A673 (cell line): ENCODE results near the gene ZCCHC24. TPM values are rescaled to one million over a fixed set of nuclear protein-coding genes. Genes with fewer than 3 reads are reported as not detected.

Experiments
- BruUV-seq: library from RNA; stranded (reverse); fragments of 400-500 nt; replicated peaks from 2 replicates; lab custom pipeline; 2021; lab: Mats Ljungman, UMichigan
- CTCF ChIA-PET: fragments of 300-600 bp; sonication (Branson Sonifier 250); formaldehyde crosslinking; loops from one replicate; lab custom pipeline; 2022; ENCODE audit warnings: antibody characterized with exemption; lab: Charles Lee
- POLR2A ChIA-PET: fragments of 300-600 bp; sonication (Branson Sonifier 250); formaldehyde crosslinking; loops from one replicate; lab custom pipeline; 2022; ENCODE audit warnings: antibody characterized with exemption; ENCODE audit not compliant: low non-redundant PET; lab: Charles Lee
- DNase-seq: peaks from one replicate; pipeline ENCODE4 v3.0.0-alpha.2; 2015; ENCODE audit warnings: low spot score
- H3K27ac ChIP-seq: fragments of 200-600 bp; sonication (generic); 2 replicates; pipeline ENCODE4 v1.5.1; 2016; ENCODE audit warnings: mixed run types, low read depth, mild to moderate bottlenecking, mixed read lengths, antibody characterized with exemption, low read length; ENCODE audit not compliant: poor library complexity, severe bottlenecking
- H3K27me3 ChIP-seq: fragments of 200-600 bp; sonication (generic); replicated peaks from 2 replicates; pipeline ENCODE4 v1.6.1; 2017; ENCODE audit warnings: mixed run types, low read depth, mild to moderate bottlenecking, mixed read lengths, antibody characterized with exemption, low read length; ENCODE audit not compliant: insufficient read depth, poor library complexity
- H3K36me3 ChIP-seq: fragments of 200-600 bp; sonication (generic); 2 replicates; pipeline ENCODE4 v1.6.1; 2016; ENCODE audit warnings: mixed run types, mild to moderate bottlenecking, mixed read lengths, antibody characterized with exemption, low read length; ENCODE audit not compliant: insufficient read depth, poor library complexity, severe bottlenecking
- H3K4me1 ChIP-seq: fragments of 200-600 bp; sonication (generic); 2 replicates; pipeline ENCODE4 v1.6.1; 2017; ENCODE audit warnings: mixed run types, mild to moderate bottlenecking, mixed read lengths, antibody characterized with exemption, low read length; ENCODE audit not compliant: insufficient read depth, poor library complexity, severe bottlenecking
- H3K4me3 ChIP-seq: fragments of 200-600 bp; sonication (generic); 2 replicates; pipeline ENCODE4 v1.5.1; 2016; ENCODE audit warnings: low read depth, mixed run types, mild to moderate bottlenecking, mixed read lengths, low read length; ENCODE audit not compliant: poor library complexity, severe bottlenecking
- H3K9me3 ChIP-seq: fragments of 200-600 bp; sonication (generic); 2 replicates; pipeline ENCODE4 v1.6.1; 2016; ENCODE audit warnings: mixed run types, low read depth, mild to moderate bottlenecking, mixed read lengths, antibody characterized with exemption, low read length; ENCODE audit not compliant: poor library complexity, severe bottlenecking
- EZH2 ChIP-seq: fragments of 200-600 bp; sonication (generic); IDR thresholded peaks from 2 replicates; pipeline ENCODE4 v1.6.1; 2017; ENCODE audit warnings: borderline replicate concordance, low read depth, mild to moderate bottlenecking, mixed read lengths, antibody characterized with exemption, low read length; ENCODE audit not compliant: poor library complexity, severe bottlenecking
- intact Hi-C: fragments of 100-400 bp; cut with micrococcal nuclease; formaldehyde crosslinking; loops from one replicate; pipeline ENCODE4 v1.10.0; 2022; ENCODE audit not compliant: unreplicated experiment
- total RNA-seq: library from RNA; stranded (reverse); gene quantifications from 2 replicates; pipeline ENCODE4 v1.2.3, GENCODE V29; 2021
- TF ChIP-seq, protein P1 (sequence below): fragments of 300-800, 200-600 bp; sonication (generic); conservative IDR thresholded peaks from 2 replicates; pipeline ENCODE4 v1.5.1; 2017; ENCODE audit warnings: low read depth, mild to moderate bottlenecking, antibody characterized with exemption, low read length, moderate library complexity, mixed read lengths

Gene ZCCHC24
- total RNA-seq, 1 experiment from 2014 or later = 9.8 TPM

- TF ChIP-seq, protein P1, sequence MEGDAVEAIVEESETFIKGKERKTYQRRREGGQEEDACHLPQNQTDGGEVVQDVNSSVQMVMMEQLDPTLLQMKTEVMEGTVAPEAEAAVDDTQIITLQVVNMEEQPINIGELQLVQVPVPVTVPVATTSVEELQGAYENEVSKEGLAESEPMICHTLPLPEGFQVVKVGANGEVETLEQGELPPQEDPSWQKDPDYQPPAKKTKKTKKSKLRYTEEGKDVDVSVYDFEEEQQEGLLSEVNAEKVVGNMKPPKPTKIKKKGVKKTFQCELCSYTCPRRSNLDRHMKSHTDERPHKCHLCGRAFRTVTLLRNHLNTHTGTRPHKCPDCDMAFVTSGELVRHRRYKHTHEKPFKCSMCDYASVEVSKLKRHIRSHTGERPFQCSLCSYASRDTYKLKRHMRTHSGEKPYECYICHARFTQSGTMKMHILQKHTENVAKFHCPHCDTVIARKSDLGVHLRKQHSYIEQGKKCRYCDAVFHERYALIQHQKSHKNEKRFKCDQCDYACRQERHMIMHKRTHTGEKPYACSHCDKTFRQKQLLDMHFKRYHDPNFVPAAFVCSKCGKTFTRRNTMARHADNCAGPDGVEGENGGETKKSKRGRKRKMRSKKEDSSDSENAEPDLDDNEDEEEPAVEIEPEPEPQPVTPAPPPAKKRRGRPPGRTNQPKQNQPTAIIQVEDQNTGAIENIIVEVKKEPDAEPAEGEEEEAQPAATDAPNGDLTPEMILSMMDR = no peak
- no peak for TF ChIP-seq EZH2
- ChIA-PET POLR2A (no interaction called here), CTCF (no interaction called here)
- Histone ChIP-seq H3K36me3 (no peaks in the 10 kb centered on the region), H3K4me3 (no peak overlapping the region), H3K27me3 (no peaks in the 10 kb centered on the region), H3K27ac (no peak overlapping the region), H3K4me1 (peaks cover 7% of the 10 kb centered on the region), H3K9me3 (no peaks in the 10 kb centered on the region)
- no peak for DNase-seq
- intact Hi-C loops = no loop called here
- BruUV-seq = no TSS peak
Observed at GRCh38 chr10:79430936-79431335, 14.5 kb downstream of the ZCCHC24 start.

DNA sequence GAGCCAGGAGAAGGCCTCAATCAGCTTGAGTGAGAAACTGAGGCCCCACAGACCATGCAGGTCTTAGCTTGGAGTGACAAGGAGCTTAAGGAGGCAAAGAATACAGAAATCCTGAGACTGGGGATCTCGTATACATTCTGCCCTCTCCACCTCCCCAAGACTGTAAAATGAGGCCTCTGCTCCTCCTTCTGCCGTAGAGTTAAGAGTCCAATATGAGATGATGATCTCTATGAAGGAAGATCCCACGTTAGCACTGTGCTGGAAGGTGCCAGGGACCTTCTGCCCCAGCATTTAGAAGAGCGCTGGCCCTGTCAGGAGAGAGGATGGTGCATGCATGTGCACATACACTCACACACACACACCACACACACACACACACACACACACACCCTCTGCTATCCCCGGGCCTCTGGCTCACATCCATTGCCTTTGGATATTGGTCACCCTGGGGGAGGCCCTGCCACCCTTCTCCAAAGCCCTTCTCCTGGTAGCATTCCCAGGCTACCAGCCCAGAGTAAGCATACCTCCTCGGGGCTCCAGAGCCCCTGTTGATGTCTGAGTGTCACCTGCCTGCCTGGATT lies 15.0 kb downstream of the ZCCHC24 start:
- H3K4me1 ChIP-seq = peaks cover 7% of the 10 kb centered on the region
- no TSS peak for BruUV-seq
- H3K9me3 ChIP-seq = no peaks in the 10 kb centered on the region
- no peak overlapping the region for H3K27ac ChIP-seq
- POLR2A ChIA-PET = no interaction called here
- no peak for DNase-seq
- intact Hi-C loops = no loop called here
- no peak for TF ChIP-seq EZH2
- TF ChIP-seq, protein P1 = no peak
- H3K4me3 ChIP-seq = no peak overlapping the region
- no peaks in the 10 kb centered on the region for H3K27me3 ChIP-seq
- CTCF ChIA-PET = no interaction called here
- no peaks in the 10 kb centered on the region for H3K36me3 ChIP-seq

DNA sequence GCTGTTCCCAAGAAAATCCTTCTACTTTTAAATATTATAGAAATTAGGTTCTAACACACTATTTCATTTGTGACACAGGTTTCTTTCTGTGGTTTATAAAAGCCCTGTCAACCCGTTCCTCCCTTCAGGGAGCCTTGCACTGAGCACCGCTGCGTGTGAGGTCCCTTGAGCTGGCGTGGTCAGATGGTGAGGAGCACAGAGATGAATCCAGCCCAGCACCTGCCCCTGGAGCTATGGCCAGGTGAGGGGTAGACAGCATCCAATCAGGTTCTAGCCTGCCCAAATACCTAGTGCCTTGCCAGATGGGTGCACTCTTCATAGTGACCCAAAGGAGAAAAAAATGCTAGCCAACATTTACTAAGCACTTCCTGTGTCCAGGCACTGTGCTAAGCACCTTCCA lies 15.7 kb downstream of the ZCCHC24 start:
- intact Hi-C loops = no loop called here
- no peak for DNase-seq
- ChIA-PET POLR2A (no interaction called here), CTCF (interaction anchor here (0.5 kb wide), 1 partner anchor 17 kb away, joined by 5 read pairs; no protein-coding TSS in a partner anchor)
- Histone ChIP-seq H3K27ac (no peak overlapping the region), H3K4me3 (no peak overlapping the region), H3K36me3 (no peaks in the 10 kb centered on the region), H3K27me3 (no peaks in the 10 kb centered on the region), H3K4me1 (peaks cover 7% of the 10 kb centered on the region), H3K9me3 (no peaks in the 10 kb centered on the region)
- TF ChIP-seq, protein P1 = no peak
- TF ChIP-seq EZH2 = no peak
- no TSS peak for BruUV-seq
